HTERT RPE-1 (cell line): Measurements from ENCODE around the gene CGRRF1.

ENCODE experiments used
- in situ Hi-C: fragments of 300-500 bp; cut with MboI; formaldehyde crosslinking; loops from 4 replicates; pipeline ENCODE4 v1.14.3; 2020; ENCODE audit warnings: low sequenced_read_pairs

Gene CGRRF1

DNA sequence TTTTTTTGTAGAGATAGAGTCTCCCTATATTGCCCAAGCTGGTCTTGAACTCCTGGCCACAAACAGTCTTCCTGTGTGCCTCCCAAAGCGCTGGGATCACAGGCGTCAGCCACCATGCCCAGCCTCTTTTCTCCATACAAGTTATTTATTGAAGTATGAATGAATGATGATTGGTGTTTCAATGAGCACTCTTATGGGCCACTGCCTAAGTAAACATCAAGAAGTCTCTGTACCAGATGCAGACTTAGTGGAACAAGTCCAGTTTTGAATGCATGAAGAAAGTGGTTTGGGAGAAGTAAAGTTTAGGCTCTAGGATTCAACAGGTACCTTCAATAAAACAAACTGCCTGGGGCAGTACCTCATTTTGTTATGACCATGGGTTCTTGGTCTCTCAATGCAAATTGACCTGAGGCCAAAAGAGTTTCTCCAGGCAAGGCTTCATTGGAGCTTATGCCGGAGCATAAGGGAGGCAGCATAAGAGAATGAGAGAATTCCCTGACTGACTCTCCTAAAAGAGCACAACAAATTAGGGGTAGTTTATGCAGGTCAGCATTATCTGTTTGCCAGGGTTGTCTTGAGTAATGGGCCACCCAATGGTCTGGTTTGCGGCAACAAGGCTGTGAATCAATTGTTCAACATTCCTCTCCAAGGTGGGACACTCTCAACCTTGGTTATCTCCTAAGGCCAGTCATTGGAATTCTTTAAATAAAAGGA is 19.8 kb upstream of the CGRRF1 start:
- in situ Hi-C loops = no loop called here

DNA sequence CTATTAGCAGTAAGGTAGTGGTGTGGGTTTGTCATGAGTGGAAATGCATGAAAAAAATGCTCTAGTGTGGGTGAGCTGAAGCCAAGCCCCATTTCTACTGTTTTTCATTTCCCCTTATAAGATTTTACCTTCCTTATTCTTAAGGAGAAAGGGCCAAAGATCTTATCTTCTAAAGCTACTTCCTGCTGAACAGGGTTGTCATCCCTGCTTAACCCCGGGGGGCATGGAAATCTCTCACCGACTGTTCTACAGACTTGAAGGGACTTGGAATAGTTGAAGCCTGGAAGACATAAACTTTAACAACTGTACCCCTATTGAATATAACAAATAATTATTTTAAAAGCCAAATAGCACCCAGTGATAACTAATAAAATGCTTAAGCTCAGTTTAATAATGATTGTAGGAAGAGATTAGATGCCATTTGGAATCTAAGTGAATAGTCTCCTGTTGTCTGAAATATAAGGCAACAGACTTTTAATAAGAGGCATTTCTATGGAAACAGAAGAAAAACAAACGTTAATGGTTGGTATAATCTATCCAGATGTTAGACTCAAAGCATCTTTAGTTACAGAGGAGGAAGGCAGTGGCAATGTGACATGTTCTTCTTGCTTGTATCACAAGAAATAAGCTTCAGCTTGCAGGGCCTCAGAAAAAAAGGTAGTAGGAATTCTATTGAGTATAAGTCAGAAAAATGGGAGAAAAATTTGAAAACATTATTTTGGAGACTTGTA is 19.1 kb upstream of the CGRRF1 start:
- in situ Hi-C loops = no loop called here

DNA sequence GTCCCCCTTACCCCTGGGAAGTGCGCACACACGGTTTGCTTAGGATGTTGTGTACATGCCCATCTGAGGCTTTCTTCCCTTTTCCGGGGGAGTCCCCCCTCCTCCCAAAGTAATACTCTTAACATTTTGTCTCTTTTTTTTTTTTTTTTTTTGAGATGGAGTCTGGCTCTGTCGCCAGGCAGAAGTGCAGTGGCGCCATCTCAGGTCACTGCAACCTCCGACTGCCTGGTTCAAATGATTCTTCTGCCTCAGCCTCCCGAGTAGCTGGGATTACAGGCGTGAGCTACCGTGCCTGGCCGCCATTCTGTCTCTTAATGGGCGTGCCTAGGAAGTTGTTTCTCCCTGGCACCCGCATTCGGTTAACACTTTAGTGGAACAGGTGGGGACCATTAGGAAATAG is 16.4 kb upstream of the CGRRF1 start:
- in situ Hi-C loops = no loop called here

DNA sequence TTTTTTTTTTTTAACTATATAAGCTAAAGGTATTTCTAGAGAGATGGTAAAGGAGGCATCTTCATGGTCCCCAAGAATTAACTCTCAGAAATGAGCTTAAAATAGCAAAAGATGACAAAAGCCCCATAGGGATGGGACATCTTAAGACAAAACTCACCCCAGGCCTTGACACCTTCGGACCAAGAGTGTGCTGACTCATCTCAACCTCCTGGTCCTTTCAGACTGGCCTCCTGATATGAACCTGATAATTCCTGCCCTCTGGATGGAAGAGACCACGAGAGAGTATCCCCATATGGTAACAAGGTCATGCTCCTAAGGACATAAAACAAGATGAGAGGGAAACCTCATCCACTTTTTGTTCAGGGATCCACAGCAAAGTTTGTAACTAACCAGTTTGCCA is 12.5 kb upstream of the CGRRF1 start:
- in situ Hi-C loops = no loop called here

DNA sequence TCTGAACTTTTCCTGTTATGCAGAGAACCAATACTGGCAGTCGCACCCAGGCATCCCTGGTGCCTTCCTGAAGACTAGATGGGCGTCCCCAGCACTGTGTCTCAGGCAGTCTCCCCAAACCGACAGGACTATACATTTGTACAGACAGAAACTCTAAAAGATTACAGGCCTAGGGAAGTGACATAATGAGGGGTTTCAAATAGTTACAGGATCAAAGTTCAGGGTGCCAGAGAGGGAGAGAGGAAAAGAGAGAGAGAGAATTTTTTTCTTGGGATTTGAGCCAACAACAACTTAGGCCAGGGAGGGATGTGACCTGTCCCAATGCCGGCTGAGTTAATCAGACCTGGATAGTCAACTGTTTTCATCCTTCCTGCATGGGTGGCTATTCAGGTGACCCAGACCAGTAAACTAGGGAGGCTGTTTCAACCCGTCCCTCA is 11.6 kb upstream of the CGRRF1 start:
- in situ Hi-C loops = no loop called here

DNA sequence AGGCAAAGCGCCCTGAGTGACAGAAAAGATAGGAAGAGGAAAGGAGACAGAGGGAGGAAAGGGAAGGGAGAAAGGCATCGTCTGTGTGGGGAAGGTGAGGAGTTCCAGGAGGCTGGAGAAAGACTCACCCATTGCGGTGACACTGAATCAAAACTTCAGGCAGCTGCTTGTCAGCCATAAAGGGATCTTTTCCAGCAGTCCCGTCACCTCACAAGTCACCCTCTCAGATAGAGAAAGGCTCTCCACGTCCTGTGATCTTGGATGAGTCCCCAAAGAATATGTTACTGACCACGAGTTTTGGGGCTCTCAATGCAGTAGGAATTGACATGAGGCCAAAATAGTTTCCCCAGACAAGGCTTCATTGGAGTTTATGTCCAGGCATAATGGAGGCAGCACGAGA is 11.1 kb upstream of the CGRRF1 start:
- in situ Hi-C loops = no loop called here

DNA sequence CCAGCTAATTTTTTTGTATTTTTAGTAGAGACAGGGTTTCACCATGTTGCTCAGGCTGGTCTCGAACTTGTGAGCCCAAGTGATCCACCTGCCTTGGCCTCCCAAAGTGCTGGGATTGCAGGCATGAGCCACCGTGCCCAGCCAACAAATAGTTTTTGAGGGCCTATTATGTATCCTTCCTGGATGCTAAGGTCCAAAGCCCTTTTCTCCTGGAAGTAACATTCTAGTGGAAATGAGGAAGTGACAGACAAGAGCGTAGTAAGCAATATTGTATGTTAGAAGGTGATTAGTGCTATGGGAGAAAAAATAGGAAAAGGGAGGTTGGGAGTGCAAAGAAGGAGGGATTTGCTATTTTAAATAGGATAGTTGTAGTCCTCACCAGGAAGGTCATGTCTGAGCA is 9.0 kb upstream of the CGRRF1 start:
- in situ Hi-C loops = no loop called here

DNA sequence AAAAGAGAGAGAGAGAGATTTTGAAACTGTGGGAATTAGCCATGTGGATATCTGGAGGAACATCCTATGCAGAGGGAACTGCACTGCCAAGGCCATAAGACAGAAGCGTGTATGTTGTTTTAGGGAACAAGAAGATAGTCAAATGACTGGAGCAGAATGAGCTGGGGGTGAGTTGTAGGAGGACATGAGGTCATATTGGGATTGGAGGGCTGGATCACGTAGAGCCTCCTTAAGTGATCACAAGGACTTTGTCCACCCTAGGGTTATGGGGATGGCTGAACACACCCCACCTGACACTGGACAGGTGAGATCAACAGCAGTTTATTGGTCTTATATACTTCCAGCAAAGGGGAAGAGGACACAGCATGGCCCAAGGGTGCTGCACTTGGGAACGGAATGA is 8.2 kb upstream of the CGRRF1 start:
- in situ Hi-C loops = no loop called here

DNA sequence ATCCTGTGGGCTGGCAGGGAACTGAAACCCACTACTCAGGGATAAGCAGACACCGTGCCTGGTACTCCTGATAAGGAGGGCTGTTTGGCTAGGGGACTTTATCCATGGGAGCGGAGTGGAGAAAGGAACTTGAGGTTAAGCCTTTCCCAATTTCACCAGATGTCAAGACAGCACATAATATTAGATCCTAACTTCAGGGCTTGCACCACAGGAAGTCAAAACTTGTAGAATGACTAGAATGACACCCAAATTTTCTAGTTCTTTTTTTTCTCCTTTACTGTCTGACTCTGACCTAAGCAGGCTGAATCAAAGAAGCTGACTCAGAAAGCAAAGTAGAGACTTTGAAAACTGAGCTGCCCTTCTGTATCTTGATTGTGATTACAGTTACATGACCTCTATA is 7.1 kb upstream of the CGRRF1 start:
- in situ Hi-C loops = no loop called here

DNA sequence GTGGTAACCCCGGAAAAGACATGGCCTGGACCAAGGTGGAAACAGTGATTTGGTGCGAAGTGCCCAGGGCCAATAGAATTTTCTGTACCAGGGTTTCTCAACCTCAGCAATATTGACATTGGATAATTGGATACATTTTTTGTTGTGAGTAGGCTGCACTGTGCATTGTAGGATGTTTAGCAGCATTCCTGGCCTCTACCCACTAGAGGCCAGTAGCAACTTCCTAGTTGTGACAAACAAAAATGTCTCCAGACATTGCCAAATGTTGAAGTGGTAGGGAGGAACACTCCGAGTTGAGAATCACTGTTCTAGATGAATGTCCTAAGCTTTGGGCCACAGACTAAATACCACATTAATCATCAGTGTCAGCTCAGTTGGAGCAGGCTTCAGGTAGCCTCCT is 6.2 kb upstream of the CGRRF1 start:
- in situ Hi-C loops = no loop called here

DNA sequence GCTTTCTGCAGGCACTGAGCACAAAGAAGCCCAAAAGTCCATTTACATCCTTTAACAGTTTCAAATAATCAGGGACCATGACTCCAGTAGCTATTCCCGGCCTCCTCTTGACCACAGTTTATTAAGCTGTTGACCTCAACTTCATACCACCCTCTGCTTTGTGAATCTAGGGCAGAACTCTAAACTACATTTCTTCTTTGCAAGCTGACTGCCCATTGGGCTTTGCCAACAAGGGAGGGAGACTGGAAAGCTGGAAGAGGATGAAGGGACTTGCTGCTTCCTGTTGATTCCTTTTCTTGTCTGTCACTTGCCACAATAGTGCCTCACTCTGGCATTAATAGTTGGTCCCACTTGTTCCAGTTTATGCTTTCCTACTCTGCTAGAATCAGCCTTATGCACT is 2.7 kb downstream of the CGRRF1 start:
- in situ Hi-C loops = no loop called here

DNA sequence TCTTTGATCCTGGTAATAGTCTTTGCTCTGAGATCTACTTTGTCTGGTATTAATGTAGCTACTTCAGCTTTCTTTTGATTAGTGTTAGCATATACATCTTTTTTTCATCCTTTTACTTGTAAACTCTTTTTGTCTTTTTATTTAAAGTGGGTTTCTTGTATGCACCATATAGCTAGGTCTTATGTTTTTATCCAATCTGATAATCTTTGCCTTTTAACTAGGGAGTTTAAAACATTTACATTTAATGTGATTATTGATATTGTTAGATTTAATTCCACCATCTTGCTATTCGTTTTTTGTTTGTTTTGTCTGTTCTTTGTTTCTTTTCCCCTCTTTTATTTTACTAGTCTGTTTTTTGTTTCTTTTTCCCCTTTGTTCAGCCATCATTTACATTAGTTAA is 6.0 kb downstream of the CGRRF1 start:
- in situ Hi-C loops = no loop called here

DNA sequence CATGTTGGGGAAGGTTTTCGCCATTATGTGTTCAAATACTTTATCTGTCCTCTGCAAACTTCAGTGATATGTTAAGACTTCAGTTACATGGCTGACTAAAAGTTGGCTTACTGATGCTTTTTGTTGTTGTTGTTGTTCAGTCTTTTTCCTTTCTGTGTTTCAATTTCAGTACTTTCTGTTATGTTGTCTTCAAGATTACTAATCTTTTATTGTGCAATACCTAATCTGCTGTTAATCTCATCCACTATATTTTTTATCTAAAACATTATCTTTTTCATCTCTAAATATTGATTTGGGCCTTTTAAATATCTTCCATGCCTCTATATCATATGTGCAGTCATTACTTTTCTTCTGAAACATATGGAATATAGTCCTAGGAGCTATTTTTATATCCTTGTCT is 7.0 kb downstream of the CGRRF1 start:
- in situ Hi-C loops = no loop called here

DNA sequence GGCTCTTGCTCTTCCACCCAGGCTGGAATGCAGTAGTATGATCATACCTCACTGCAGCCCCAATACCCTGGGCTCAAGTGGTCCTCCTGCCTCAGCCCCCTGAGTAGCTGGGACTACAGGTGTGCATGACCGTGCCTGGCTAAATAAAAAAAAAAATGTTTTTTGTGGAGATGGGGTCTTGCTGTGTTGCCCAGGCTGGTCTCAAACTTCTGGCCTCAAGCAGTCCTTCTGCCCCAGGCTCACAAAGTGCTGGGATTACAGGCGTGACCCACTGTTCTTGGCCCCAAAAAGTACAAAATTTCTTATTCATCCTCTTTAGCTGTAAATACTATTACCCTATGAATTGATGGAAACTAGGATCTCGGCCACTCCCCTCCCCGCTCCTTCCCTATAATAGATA is 14.7 kb downstream of the CGRRF1 start:
- in situ Hi-C loops = no loop called here

DNA sequence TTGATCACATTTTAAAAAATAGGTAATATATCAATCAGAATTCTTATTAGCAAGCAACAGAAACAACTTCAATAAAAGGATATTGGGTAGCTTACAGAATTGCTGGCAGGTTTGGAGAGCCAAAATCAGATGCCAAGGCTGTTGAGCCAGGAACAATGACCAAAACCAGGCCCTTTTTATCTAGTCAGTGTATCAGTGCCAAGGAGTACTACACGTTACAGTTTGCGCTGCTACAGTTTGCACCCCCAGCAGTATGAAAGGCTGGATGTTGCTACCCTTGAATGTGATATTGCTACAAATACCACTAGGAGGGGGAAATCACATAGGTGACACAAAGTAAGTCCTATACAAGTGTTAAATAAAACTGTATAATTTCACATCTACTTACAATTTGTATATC is 19.3 kb downstream of the CGRRF1 start:
- in situ Hi-C loops = no loop called here

DNA sequence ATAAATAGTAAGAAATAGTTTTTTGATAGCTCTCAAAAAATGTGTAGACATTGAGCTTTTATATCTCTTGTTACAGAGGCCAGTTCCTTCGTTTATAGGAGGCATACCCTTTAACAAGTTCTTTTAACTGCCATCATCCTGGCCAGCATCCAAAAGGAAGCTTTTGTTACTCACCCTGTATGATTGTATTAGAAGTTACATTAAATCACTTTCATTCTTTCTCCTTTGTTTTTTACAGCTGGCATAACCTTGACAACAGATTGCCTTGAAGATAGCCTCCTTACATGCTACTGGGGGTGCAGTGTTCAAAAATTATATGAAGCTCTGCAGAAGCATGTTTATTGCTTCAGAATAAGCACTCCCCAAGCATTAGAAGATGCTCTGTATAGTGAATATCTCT is 20.1 kb downstream of the CGRRF1 start:
- in situ Hi-C loops = no loop called here

DNA sequence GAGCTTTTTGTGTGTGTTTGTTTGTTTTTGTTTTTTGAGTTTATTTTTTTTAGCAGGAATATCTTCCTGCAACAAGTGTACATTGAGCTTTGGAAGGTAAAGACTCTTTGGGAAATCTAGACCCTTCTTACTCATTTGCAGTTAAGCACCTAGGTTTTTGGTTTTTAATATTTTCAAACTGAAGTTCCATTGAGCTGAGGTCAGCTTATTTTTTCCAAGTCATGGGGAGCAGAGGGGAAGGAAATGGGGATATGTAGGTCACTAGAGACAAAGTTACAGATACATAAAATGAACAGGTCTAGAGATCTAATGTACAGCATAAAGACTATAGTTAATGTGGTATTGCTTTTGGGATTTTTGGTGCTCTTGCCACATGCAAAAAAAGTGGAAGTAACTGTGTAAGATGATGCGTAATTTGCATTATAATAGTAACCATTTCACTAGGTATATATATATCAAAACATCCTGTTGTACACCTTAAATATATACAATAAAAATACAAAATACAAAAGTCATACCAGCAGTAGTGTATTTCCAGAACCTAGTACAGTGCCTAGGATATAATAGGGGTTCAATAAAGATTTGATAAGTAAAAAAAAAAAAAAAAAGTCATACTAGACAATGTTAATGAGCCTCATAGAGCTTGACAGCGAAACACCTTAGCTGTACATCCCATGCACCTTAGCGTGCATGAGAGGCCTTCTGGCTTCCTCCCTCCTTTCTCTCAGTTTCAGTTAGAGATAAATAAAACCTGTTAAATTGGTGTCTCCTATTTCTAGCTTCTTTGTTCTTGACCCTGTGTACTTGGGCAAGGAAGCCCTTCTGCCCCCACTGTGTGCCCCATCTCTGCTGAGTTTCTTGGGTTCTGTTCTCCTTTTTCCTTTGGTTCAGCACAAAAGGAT is 22.7 kb downstream of the CGRRF1 start:
- in situ Hi-C loops = no loop called here

DNA sequence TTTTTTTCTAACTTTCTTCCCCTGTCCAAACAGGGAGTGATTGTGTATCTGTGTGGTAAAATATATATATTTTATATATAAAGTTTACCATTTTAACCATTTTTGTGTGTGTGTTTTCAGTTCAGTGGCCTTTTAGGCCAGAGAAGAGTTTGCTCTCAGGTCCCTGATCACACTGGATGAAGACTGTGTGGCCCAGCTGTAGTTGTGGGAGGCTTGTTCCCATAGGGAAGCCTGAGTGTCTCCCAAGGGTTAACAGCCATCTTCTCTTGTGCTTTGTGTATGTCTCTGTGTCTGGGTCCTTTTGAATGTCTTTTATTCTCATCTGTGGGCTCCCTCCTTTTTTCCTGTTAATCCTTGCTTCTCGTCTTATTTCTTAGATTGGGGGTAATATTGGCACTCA is 23.4 kb downstream of the CGRRF1 start:
- in situ Hi-C loops = no loop called here

DNA sequence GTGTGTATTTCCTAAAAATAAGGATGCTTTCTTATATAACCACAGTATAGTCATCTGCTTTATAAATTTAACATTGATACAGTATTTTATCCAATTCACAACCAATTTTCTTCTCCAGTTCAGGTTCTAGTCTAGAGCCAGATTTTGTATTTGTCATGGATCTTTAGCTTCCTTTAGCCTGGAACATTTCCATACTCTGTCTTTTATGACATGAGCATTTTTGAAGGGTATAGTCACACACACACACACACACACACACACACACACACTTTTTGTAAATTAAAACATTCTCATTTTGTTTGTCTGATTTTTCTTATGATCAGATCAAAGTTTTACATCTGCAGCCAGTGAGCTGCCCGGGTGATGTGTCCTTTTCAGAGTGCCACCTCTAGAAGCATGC is 25.4 kb downstream of the CGRRF1 start:
- in situ Hi-C loops = no loop called here

DNA sequence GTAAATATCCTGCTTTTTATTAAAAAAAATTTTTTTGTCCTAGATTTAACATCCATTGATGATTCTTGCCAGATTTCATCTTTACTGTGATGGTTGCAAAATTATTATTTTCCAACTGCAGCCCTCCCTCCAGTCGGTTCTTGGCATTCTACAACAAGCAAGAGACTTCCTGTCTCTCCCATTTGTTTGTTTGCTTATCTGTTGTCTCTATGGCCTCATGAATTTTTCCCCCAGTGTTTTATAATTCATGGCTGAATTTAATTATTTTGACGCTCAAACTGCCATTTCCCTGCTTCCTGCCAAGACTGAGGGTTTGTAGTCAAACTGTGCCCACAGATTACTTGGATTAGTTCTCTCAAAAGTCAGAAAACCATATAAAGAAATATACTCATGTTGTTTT is 25.9 kb downstream of the CGRRF1 start:
- in situ Hi-C loops = no loop called here

DNA sequence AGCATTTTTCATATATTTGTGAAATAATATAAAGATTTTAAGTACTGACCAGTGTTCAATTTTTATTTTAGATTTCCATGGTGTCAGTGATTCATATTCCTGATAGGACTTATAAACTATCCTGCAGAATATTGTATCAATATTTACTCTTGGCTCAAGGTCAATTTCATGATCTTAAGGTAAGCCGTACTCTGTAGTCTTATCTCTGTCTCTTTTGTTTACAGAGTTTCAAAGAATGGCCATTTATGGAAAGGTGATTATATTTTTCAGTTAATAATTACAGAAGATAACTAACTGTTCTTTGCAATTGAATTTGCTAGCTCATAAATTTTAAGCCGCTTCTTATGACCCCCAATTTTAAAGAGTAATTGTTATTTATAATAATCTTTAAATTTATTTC is 27.9 kb downstream of the CGRRF1 start:
- in situ Hi-C loops = no loop called here

DNA sequence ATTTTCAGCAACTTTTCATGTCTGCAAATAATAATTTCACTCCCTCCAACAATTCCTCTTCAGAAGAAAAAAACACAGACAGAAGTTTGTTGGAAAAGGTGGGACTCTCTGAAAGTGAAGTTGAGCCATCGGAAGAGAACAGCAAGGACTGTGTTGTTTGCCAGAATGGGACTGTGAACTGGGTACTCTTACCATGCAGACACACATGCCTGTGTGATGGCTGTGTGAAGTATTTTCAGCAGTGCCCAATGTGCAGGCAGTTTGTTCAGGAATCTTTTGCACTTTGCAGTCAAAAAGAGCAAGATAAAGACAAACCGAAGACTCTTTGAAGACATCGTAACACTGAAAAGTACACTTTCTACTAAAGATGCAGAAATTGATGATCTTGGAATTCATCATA is 28.3 kb downstream of the CGRRF1 start:
- in situ Hi-C loops = no loop called here
